Erythroblast (primary cell): ENCODE data around the gene XXYLT1.

Experiments used
- GATA1 ChIP-seq: IDR thresholded peaks from 2 replicates; pipeline ENCODE4 v1.6.1; 2011; ENCODE audit warnings: low read depth, mild to moderate bottlenecking, control low read depth, low read length, moderate library complexity
- POLR2A ChIP-seq: IDR thresholded peaks from 2 replicates; pipeline ENCODE4 v1.6.1; 2011; ENCODE audit warnings: mild to moderate bottlenecking, low read length

- no peak for TF ChIP-seq POLR2A
- TF ChIP-seq GATA1: no peak
These were observed 193.1 kb downstream of the XXYLT1 start for GRCh38 chr3:195077611-195078540.
